ENCODE measurements around the gene NLRP5. TPM values are rescaled to one million over a fixed set of nuclear protein-coding genes. Genes with fewer than 3 reads are reported as not detected.
"Not testable (repeated sequence)": the region's sequence is repeated elsewhere in the genome, so short reads cannot be mapped to it uniquely, and the experiment has no call there.

NLRP5 gene
- total RNA-seq, 6 donors from 2014 or later, result not detected

DNA sequence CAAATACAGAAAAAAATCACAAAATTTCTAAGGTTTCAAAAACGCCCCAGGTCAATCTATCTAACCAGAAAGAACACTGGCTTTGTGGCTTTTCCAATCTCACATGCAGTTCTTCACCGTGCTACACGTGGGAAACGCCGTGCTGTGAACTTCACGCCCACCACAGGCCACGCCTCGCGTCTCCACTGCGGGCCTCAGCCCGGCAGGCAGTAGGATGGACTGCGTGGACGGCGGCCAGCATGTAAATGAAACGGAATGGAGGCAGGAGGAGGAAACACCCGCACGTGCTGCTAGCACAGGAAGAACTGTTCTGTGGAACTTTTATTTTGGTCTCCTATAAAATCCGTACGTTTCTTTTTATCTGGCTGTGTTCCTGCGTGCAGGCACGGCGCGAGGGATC, 110.7 kb downstream of the NLRP5 start:
- no peak overlapping the region for H3K27ac ChIP-seq
- H3K9me3 ChIP-seq, result no peaks in the 10 kb centered on the region
- TF ChIP-seq POLR2A (IDR thresholded peaks at IDR 0.05), result no peak
- TF ChIP-seq, protein P1, sequence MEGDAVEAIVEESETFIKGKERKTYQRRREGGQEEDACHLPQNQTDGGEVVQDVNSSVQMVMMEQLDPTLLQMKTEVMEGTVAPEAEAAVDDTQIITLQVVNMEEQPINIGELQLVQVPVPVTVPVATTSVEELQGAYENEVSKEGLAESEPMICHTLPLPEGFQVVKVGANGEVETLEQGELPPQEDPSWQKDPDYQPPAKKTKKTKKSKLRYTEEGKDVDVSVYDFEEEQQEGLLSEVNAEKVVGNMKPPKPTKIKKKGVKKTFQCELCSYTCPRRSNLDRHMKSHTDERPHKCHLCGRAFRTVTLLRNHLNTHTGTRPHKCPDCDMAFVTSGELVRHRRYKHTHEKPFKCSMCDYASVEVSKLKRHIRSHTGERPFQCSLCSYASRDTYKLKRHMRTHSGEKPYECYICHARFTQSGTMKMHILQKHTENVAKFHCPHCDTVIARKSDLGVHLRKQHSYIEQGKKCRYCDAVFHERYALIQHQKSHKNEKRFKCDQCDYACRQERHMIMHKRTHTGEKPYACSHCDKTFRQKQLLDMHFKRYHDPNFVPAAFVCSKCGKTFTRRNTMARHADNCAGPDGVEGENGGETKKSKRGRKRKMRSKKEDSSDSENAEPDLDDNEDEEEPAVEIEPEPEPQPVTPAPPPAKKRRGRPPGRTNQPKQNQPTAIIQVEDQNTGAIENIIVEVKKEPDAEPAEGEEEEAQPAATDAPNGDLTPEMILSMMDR (IDR thresholded peaks at IDR 0.05), result no peak
- TF ChIP-seq EP300 (IDR thresholded peaks at IDR 0.05), result no peak
- no peak for TF ChIP-seq POLR2AphosphoS5 (IDR thresholded peaks at IDR 0.05)
- no peaks in the 10 kb centered on the region for H3K27me3 ChIP-seq
- peak in 1 of 2 donors; percentile 67 for DNase-seq
- no peak for ATAC-seq (ENCODE audit: low FRiP score in 2 of 2)
- H3K4me3 ChIP-seq, result no peak overlapping the region
- H3K4me1 ChIP-seq, result peaks cover 0 to 3% (median 0%) of the 10 kb centered on the region in 4 donors
- H3K36me3 ChIP-seq, result peaks cover 5 to 57% (median 39%) of the 10 kb centered on the region in 4 donors
- 84 to 86% methylated on average over 23 of the region's 23 CpGs for WGBS, 2 donors

DNA sequence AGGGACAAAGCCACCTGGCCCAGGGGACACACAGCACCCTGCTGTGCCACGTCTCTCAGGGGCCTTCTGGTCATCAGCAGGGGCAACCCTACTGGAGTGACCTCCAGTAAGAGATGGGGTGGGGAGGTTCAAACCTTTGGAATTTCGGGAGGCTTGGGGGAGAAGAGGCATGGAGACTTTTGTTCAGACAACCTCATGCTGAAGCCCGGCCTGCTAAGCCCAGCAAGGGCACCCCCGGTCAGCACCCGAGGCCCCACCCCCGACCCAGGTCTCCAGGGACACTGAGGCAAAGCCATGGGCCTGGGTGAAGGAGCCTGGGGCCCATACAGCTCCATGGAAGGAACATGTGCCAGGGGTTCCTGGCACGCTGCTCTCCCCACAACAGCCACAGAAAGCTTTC, 111.2 kb downstream of the NLRP5 start:
- H3K27me3 ChIP-seq, result no peaks in the 10 kb centered on the region
- H3K9me3 ChIP-seq, result no peaks in the 10 kb centered on the region
- no peak overlapping the region for H3K4me3 ChIP-seq
- H3K27ac ChIP-seq, result no peak overlapping the region
- 50 to 96% methylated on average over 1 to 7 of the region's 7 CpGs for WGBS, 2 donors
- H3K36me3 ChIP-seq, result peaks cover 5 to 62% (median 42%) of the 10 kb centered on the region in 4 donors
- TF ChIP-seq POLR2A (IDR thresholded peaks at IDR 0.05) (no peak), POLR2AphosphoS5 (IDR thresholded peaks at IDR 0.05) (no peak), EP300 (IDR thresholded peaks at IDR 0.05) (no peak)
- TF ChIP-seq, protein P1 (IDR thresholded peaks at IDR 0.05), result no peak
- H3K4me1 ChIP-seq, result peaks cover 0 to 2% (median 0%) of the 10 kb centered on the region in 4 donors
- peak in 1 of 2 donors; percentile 42 for DNase-seq
- no peak for ATAC-seq (ENCODE audit: low FRiP score in 2 of 2)

DNA sequence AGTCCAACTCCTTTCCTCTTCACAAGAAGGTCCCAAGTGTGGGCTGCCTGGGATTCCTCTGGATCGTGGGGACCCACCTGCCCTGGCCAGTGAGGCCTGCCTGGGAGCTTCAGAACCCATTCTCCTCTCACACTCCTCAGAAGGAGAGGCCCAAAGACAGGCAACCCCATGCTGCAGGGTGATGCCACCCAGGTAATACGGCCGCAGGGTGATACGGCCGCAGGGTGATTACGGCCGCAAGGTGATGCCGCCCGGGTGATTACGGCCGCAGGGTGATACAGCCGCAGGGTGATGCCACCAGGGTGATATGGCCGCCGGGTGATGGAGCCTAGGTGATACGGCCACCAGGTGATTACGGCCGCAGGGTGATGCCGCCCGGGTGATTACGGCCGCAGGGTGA, 111.7 kb downstream of the NLRP5 start:
- H3K4me1 ChIP-seq; H3K9me3 ChIP-seq; ATAC-seq (ENCODE audit: low FRiP score in 2 of 2); H3K4me3 ChIP-seq; H3K27me3 ChIP-seq; H3K27ac ChIP-seq: not testable (repeated sequence)
- peaks cover 5 to 67% (median 44%) of the 10 kb centered on the region in 4 donors for H3K36me3 ChIP-seq
- peak in 1 of 2 donors; percentile 22 for DNase-seq
- WGBS, 2 donors, result 92% methylated on average over 13 to 21 of the region's 21 CpGs

DNA sequence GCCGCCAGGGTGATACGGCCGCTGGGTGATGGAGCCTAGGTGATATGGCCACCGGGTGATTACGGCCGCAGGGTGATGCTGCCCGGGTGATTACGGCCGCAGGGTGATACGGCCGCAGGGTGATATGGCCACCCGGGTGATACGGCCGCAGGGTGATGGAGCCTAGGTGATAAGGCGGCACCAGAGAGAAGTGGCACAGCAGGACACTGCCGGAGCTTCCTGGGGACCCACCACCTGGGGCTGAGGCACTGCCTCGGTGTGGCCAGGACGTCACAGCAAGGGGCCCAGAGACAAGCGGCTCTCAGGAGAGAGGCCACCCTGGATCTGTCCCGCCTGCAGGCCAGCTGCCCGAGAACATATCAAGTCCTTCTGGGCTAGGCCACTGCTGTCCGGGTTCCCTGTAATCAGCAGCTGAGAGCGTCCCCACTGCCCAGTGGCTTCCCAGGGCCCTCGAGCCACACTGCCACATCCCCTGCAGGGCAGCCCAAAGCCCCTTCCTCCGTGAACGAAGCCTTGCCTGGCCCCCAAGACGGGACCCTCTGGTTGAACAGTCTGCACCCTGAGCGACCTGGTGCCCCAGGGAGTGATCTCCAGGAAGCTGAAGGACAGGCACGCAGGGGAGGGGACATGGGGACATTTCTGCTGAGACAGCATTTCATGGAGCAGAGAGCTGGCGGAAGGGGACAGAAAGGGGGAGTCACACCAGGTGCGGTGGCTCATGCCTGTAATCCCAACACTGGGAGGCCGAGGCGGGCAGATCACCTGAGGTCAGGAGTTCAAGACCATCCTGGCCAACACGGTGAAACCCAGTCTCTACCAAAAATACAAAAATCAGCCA, 112.4 kb downstream of the NLRP5 start:
- H3K9me3 ChIP-seq, result no peaks in the 10 kb centered on the region
- H3K4me3 ChIP-seq, result no peak overlapping the region
- ATAC-seq (ENCODE audit: low FRiP score in 2 of 2) (no peak), DNase-seq (peak in 1 of 2 donors; percentile 52)
- H3K36me3 ChIP-seq, result peaks cover 5 to 67% (median 45%) of the 10 kb centered on the region in 4 donors
- peaks cover 0 to 11% (median 2%) of the 10 kb centered on the region in 4 donors for H3K4me1 ChIP-seq
- H3K27me3 ChIP-seq, result no peaks in the 10 kb centered on the region
- no peak overlapping the region for H3K27ac ChIP-seq
- WGBS, 2 donors, result 90 to 98% methylated on average over 16 to 33 of the region's 34 CpGs
- TF ChIP-seq EP300 (IDR thresholded peaks at IDR 0.05) (no peak), POLR2A (IDR thresholded peaks at IDR 0.05) (no peak), POLR2AphosphoS5 (IDR thresholded peaks at IDR 0.05) (no peak)
- TF ChIP-seq, protein P1 (IDR thresholded peaks at IDR 0.05), result no peak

DNA sequence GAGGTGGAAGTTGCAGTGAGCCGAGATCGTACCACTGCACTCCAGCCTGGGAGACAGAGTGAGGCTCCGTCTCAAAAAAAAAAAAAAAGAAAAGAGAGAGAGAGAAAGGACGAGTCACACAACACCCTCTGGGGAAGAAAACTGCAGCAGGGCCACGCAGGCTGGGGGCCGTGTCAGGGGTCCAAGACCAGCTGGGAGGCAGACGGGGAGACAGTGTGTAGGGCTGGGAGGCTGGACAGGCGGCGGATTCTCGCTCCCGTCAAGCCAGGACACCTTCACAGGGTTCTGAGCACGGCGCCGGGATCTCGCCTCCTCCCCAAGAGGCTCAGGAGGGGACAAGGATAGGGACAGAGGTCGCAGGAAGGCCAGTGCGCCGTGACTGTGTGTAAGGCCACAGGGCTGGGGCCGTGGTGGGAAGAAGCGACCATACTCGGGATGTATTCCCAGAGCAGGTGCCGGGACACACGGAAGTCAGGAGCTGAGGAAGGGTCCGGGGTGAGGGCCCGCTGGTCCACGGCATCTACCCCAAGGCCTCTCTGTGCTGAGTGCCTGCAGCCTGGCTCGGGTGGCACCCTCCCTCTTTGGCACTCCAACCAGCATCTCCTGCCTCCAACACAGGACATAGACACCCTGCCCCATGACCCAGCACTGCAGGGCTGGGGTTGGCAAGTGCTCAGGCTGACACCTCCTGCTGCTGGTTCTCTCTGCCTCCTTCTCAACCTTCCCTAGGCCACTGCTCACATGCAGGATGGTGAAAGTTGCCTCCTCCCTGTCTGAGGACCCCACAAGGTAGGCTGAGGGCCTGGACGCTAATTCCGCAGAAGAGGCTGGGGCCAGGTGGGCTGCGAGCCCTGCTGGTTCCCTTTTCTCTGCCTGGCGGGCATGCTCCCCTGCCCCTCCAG, 113.3 kb downstream of the NLRP5 start:
- peaks cover 5 to 67% (median 43%) of the 10 kb centered on the region in 4 donors for H3K36me3 ChIP-seq
- no peak overlapping the region for H3K4me3 ChIP-seq
- TF ChIP-seq POLR2AphosphoS5 (IDR thresholded peaks at IDR 0.05) (no peak), EP300 (IDR thresholded peaks at IDR 0.05) (no peak), POLR2A (IDR thresholded peaks at IDR 0.05) (no peak)
- TF ChIP-seq, protein P1 (IDR thresholded peaks at IDR 0.05), result no peak
- no peaks in the 10 kb centered on the region for H3K27me3 ChIP-seq
- no peaks in the 10 kb centered on the region for H3K9me3 ChIP-seq
- ATAC-seq (ENCODE audit: low FRiP score in 2 of 2) (no peak), DNase-seq (peak in 1 of 2 donors; percentile 59)
- peaks cover 0 to 16% (median 8%) of the 10 kb centered on the region in 4 donors for H3K4me1 ChIP-seq
- WGBS, 2 donors, result 90 to 93% methylated on average over 29 to 30 of the region's 31 CpGs
- no peak overlapping the region for H3K27ac ChIP-seq
